Uterus (tissue), 2 donors: ENCODE measurements around the gene ABLIM2.

Experiments
- POLR2A ChIP-seq, 2 donors: fragments of 450-650 bp; IDR thresholded peaks; one replicate each; pipeline ENCODE4 v1.6.1; 2016; ENCODE audit warnings: antibody characterized with exemption in 2 of 2, mild to moderate bottlenecking in 1 of 2, moderate library complexity in 1 of 2
- TF ChIP-seq, protein P1 (sequence below), 4 experiments: fragments of 200-600 bp in 2 of 4; fragments of 450-650 bp in 2 of 4; sonication (generic) in 2 of 4; IDR thresholded peaks; one replicate each; pipeline ENCODE4 v1.5.1; 2016 to 2019; ENCODE audit warnings: antibody characterized with exemption in 4 of 4, mild to moderate bottlenecking in 2 of 4, moderate library complexity in 1 of 4

DNA sequence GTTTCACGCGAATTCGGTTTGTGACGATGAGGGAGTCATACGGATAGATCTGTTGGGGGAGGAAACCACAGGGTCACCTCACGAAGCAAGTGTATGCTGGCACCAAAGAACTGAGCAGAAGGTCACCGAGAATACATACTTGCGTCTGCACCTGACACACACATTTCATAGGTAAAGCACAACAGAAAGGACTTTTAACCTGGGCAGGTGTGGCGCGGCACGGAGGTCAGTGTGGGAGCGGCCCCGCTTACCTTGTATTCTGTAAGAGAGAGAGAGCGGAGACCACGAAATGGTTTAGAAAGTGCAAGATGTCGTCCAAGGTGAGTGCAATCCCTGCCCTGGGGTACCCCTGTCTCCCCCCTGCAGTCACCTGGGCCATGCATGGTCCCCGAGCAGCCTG is 175.3 kb downstream of the ABLIM2 start:
- TF ChIP-seq POLR2A (IDR thresholded peaks at IDR 0.05) = no peak
- TF ChIP-seq, protein P1, sequence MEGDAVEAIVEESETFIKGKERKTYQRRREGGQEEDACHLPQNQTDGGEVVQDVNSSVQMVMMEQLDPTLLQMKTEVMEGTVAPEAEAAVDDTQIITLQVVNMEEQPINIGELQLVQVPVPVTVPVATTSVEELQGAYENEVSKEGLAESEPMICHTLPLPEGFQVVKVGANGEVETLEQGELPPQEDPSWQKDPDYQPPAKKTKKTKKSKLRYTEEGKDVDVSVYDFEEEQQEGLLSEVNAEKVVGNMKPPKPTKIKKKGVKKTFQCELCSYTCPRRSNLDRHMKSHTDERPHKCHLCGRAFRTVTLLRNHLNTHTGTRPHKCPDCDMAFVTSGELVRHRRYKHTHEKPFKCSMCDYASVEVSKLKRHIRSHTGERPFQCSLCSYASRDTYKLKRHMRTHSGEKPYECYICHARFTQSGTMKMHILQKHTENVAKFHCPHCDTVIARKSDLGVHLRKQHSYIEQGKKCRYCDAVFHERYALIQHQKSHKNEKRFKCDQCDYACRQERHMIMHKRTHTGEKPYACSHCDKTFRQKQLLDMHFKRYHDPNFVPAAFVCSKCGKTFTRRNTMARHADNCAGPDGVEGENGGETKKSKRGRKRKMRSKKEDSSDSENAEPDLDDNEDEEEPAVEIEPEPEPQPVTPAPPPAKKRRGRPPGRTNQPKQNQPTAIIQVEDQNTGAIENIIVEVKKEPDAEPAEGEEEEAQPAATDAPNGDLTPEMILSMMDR (IDR thresholded peaks at IDR 0.05) = no peak
